EH (cell line): ENCODE results near the gene CELF2.
A peak's percentile ranks its signal among the peaks of the same experiment; 100 is the strongest.

Experiments
- DNase-seq: peaks from one replicate; pipeline ENCODE4 v3.0.0-alpha.2; 2015; ENCODE audit warnings: low read depth

Gene CELF2

DNA sequence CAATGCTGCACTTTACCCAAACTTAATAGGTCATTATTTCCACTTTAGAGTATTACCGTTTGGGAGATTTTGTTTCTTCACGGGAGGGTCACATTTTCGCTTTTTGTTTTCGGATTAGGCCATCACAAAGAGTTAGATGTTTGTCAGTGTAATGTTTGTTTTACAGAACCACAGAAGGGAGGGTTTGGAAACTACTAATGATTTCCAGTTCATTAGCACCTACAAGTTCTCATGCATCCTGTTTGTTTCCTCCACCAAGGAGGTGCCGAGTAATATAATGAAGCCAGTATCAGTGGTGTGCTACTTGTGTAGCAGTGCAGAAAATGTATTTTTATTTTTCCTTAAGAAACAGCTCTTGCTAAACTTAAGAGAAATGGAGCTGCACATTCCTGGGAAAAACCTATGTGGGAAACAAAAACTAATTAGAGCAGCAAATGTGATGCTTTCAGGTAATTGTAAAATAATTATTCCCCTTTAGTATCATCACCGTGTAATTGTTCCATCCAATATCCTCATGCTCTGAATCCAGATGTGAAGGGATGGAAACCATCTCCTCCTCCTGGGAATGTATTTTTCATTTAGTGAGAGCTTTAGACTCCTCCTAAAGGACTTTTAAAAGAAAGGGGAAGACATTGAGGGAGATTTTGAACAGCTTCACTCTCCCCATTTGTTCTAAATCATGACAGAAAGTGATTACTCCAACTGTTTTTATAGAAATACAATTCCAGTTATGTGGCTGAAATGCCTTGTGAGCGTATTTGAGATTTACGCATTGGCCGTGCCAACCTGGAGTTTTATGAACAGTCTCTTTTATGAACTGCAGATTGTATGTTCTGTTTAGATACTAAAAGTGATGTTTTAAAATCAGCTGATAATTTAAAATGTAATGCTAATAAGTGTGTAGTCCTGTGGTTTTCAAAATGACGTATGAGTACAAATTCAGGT lies 5.6 kb downstream of the CELF2 start:
- no peak for DNase-seq

DNA sequence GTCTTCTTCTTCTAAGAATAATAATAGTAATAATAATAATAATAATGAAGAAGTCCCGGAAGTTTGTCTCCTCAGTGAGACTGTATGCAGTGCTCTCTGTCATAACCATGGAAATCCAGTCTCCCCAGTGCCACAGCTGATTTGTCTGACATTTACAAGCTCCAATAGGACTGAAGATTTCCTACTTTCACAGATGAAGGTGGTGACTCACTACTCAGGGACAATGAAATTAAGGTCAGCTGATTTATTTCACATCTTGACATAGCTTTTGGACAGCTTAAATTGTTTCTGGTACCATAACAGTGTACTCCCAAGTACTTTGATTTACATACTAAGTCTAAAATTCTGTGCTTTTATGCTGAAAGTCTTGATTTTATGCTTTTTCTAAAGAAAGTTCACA lies 6.9 kb downstream of the CELF2 start:
- DNase-seq: no peak

DNA sequence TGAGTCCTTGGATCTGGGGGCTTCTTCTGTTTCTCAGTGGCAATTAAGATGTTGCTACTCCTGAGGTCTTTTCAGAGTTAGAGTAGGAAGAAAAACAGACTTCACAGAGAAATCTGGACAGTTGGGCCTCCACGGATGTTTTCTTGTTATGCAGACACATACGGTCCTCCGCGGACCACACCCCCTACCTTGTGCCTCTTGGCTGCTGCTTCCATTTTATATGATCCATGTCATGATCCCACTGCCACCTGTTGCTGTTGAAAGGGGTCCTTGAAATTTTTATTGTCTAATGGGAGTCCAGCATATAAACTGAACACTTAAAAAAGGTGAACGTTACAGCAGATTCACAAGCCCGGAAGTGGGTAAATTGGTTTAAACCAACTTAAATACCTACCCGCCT lies 8.3 kb downstream of the CELF2 start:
- no peak for DNase-seq

DNA sequence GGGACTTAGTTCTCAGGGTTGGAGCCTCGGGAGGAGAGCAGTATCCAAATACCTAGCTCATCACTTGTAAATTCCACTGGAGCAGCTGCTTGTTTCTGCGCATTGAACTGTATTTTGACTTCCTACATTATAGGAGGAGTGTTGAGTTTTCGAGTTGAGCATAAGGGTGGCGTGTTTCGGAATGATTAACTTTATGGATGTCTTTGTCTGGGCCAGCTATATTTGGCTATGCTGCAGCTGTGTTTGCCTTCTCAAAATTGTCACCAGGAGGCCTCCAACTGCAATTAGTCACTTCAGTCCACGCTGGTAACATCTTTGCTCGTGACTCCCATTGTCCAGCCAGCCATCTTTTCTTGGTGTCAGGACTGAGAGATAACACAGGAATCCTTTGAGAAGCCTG lies 9.1 kb downstream of the CELF2 start:
- DNase-seq: no peak

DNA sequence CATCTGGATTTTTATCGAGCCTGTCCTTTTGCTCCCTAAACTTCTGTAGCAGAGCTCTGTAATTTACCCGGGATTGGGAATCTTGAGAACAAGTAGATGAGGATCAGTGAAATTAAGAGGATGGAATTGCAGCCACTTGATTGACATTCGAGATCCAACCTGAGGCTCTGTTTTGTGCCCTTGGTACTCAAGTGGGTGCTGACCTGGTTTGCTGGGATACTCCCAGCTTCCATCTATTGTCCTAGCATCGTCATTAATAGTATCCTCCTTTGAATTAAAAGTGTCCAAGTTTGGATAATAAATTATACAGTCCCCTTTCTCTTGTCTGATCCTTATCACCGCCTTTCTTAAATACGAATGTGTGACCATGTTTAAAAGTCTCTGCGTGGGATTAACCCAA lies 17.1 kb downstream of the CELF2 start:
- no peak for DNase-seq

DNA sequence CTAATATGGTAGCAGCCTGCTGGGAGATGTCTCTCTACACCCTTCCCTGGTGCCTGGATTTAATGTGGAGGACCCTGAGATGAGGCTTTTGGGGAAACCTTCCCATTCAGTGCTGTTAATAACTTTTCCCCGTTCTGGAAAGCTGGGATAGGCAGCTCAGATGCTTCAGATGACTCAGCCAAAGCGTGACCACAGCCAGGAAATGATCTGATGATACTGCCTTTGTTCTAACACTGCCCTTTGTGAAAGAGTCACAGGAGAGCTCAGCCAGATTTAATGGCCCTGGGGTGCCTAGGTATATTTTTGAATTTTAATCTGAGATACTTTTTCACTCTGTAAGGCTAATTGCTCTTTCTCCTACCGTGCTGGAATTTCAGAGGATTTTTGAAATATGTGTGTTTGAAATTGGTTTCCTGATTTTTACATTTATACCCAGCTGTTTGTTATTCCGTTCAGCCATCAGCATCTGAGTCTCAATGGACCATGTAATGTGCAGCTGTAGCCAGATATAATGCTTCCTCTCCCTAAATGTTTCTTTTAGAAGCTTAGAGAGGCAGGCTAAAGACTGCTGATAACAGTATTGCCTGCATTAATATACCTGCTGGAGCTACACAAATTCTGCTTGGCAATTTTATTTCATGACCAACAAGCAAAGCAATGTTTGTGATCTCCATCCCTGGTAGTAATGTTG lies 17.8 kb downstream of the CELF2 start:
- peak; percentile 59 for DNase-seq

DNA sequence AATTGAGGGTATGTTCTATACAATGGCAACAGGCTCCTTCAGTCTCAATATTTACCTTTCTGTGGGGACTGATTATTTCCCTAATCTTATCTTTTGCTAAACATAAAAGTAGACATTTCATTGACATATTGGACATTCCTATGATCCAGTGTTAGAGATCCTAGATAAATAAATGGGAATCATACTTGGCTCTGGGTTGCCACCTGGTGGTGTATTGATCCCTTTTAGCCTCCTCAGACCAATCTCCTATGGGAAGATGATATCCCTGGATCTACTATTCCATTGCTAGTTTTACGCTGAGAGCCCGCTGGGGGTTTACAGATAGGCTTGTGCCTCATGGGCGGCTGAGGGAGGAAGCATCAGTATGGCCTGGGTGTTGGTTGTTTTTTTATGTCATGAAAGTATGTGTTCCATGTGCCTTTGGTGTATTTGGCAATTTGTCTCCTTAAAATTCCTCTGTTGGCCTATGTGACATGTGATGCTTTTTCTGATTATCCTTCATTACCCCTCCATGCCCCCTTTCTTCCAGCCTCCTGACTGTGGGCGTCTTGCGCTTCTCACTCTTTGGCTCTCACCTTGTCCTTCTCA lies 18.8 kb downstream of the CELF2 start:
- DNase-seq: peak; percentile 61

DNA sequence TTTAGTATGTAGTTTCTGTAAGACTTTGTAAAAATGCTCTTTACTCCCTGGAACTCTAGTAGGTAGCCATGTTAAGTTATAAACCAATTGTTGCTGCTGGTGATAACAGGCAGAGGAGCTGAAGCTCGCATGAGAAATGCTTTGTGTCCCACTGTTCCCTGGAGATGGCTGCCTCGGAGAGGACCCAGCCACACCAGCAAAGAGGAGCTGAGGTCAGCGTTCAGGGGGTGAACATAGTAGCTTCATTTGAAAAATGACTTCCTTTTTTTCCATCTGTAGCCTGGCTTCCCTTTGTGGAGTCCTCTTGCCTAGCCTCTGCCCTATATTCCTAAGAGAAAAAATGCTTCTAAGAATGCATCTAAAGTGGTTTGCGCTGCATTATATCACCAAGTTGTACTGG lies 20.3 kb downstream of the CELF2 start:
- no peak for DNase-seq

DNA sequence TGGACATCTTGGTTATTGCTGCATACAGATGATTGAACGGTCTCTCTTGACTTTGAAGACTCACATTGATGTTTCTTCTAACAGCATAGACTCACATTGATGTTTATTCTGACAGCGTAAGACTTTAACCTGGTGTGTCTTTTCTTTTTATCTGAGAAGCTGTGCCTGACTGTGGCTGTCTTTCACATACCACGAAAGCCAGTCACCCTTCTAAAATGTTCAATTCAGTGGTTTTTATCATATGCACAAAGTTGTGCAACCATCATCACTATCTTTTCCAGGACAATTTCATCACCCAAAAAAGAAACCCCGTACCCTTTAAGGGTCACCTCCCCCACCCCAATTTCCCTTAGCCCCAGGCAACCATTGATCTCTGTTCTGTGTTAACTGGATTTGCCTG lies 24.7 kb downstream of the CELF2 start:
- DNase-seq: no peak

DNA sequence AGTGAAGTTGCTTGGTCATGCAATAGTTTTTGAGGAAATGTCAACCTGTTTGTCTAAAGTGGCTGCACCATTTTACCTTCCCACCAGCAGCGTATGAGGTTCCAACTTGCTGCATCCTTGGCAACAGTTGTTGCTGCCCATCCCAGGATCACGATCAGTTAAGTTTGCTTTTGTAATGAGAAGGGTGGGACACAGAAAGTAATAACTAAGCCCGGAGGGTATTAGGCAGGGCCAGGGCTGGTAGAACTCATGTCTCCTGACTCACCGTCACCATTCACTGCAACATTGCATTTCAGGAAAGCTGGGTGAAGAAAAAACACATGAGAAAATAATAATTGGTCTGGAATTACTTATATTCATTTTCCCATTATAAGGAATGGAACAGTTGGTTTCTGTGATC lies 25.4 kb downstream of the CELF2 start:
- no peak for DNase-seq

DNA sequence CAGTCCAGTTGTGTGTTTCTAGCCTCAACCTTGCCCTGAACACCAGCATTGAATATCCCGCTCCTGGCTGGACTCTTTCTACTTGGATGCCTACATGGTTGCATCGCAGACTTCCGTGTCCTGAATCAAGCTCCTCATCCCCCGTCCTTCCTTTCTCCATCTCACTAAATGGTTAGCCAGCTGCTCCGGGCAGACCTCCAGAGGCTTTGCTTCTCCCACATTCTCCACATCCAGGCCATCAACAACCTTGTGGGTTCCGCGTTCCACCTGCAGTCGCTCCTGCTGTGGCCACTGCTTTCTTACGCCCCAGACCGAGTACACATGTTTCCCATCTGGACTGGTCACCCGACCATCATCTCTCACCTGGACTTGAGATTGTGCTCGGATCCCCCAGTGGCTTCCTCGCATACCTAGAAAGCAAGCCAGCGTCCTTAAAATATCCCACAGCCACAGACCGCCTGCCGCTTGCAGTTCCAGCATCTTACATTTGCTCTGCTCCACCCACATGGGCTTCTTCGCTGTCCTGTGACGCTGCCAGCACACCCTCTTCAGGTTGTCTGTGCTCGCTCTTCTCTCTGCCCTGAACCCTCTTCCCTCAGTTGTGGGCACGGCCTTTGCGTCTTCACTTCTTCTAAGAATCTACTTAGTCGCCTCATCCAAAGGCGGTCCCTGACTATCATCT lies 25.9 kb downstream of the CELF2 start:
- DNase-seq: no peak

DNA sequence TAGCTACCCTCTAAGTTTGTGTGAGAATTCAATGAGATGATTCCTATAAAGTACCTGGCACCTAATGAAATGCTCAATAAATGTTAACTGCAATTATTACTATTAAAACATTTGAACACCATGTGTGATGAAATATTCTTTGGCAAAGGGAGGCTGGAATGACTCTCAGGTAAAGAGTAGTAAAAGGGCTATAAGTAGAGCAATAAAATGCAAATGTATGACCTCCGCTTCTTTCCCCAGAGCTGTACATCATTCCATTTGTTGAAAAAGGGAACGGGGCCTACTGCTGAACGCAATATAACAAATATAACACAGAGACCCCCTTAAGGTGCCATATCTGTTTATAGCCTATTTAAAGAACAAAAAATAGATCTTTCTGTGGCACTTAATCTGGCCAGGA lies 27.8 kb downstream of the CELF2 start:
- DNase-seq: no peak

DNA sequence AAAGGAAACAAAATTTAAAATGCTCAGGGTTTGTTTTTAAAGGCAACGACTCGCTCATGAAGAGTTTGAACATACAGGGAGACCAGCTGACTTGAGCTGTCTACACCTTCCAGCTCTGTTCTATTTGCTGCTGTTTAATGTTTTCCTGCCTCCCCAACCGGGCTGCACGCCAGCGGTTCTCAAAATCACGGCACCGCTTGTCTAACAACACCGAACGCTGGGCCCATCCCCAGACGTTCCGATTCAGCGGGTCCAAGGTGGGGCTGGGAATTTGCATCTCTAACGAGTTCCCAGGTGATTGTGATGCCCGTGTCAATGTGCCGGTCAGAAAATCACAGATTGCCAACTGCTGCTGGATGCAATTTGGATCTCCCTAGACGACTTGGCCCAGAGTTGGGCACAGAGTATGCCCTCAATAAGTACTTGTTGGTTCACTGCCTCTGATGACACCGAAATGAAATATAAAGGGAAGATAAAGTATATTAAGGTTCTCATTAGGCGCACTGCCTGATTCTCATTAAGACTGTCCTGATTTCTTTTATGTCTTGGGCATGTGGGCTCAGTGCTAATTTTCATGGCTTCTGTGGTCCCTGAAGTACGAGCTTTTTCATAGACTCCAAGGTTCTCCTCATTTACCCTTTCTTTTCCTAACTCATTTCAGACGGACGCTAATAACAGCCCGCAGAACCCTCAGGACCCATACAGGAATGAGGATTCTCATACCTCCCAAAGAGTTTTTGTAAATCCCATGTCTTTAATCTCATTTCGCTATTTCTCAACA lies 28.5 kb downstream of the CELF2 start:
- no peak for DNase-seq

DNA sequence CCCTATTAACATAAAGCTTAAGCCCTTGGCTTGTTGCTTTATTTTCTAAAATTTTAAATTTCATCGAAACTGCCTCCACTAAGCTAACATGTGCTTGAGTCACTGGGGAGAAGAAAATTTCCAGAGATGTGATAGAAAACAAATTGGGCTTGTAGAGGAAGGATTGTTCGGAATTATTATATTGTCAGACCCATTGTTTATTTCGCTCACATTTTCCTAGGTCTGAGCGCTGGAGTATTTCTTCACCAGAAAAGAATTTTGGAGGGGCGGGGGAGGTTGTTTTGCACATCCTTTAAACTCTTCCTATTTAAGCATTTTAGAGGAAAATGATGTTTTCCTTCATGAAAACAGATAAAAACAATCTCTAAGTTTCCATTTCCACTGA lies 29.1 kb downstream of the CELF2 start:
- DNase-seq: no peak

DNA sequence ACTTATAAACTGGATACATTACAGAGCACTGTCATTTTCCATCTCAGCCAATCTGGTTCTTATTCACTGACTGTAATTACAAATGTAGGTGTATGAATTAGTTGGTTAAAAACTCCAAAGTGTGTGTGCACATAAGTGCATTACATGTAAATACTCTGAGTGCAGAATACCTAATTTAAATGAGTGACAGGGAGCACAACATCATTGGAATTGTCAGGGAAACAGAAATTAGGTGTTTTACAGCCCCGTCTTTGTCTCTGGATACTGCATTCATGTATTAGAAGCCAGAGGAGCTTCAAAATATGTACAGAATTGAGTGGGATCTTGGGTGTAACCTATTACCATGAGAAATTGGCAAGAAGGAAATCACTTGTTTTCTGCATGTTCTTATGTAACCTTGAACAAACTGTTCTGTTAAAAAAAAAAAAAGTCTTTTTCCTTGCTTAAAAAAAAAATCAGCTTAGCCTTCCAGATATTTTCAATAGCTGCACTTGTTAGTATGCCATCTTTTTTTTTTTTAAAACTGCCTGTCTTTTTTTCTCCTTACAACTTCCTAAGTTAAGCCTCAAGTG lies 31.1 kb downstream of the CELF2 start:
- no peak for DNase-seq

DNA sequence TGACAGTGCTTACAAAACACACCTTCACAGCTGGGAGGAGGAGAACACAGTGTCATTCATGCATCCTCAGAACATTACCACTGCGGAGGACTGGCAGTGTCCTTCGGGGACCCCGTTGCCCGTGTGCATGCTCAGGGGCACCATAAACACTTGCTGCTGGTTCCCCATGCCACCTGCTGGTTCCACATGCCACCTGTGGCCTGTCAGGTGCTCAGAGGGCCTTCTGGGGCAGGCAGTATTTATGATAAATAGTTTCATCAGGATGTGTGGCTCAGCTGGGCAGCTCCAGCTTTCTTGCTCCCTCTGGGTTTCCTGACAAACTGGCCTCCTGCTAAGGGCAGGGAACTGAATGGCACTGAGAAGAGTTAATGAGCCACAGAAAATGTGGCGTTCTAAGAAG lies 32.1 kb downstream of the CELF2 start:
- DNase-seq: no peak

DNA sequence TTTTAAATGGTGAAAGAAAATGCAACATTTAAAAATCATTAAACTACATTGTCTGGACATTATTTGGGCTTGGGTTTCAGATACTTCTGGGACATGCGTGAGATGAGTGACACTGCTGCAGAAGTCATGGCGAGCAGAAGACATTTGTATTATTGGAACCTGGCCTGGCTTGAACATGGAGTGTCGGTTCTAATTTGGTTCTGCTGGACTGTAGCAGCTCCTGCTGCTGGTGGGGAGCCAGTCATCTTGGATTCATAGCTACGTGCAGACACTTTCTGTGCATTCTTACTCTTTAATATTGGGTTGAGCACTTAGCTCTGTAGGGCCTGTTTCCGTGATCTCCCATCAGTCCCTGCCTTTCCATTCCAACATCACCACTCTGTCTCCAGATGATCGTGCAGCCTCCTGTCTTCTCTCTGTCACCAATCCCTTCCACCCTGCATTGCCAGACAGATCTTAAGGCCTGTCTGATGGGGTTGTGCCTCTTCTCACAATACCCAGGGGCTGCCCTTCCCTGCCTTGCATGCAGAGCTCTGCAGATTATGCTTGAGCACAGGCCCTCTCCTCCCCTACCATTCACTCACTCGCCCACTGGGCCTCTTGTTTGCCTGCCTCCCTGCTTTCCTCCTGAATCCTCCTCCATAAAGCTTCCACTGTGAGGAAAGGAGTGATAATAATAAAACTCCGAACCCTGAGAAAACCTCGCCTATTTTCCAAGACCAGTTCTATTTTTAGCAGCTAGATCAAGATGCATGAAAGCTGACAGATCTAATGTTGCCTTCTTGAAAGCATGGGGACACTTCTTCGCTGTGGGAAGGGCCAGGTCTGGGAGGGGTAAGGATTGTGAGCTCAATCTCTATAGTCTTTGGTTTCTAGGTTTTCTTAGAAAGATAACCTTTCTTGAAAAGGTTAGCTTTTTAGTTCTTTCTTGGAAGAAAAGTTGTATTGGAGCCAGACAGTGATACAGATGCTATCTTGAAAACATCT lies 32.9 kb downstream of the CELF2 start:
- DNase-seq: no peak

DNA sequence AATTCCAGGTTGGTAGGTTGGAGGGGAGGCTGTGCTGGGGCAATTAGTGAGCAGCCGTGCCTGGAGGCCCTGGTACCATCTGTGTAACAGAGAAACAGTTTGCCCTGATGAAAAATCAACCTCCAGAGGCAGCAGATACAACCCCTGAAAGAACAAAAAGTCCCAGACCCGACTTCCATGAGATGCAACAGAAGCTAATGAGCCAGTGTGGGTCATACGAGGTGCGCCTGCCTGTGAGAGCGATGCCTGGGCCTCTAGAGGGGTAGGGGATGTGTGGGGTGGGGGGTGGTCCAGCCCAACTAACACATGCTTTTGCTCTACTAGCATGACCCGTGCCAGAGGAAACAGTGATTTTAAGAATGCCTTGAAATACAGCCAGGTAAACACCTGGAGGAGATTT lies 39.3 kb downstream of the CELF2 start:
- no peak for DNase-seq

DNA sequence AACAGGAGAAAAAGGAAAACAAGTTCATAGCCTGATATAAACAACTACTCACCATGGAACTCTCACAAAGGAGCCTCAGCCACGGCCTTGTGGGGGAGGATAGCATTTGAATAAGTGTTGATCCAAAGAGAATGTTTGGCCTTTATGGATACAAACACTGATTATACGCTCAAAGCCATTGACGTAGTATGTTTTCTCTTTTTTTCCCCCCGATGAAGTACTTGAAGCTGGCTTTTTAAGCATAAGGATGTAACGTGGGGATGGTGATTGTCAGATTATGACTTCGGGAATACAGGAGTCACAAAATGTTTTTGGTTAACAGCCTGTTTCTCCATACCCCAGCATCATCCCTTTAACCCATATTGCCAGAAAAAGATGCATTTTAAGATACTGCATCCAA lies 39.8 kb downstream of the CELF2 start:
- DNase-seq: no peak

DNA sequence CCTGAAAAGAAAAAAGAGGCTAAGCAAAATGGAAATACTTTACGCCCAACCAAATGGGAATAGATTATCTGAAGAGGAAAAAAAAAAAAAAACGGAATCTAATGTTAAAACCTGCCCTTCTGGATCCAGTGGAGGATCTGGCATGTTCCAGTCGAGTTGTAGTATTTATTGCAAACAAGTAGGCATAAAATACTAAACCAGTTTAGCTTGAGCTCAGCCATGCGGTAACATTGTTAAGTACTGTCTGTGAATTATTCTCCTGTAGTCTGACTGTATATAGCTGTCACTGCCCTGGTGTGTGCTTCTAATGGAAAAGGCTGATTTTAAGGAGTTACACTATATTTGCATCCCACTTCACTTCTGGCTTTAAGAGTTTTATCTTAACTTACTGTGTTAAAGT lies 40.3 kb downstream of the CELF2 start:
- no peak for DNase-seq
